Stimulated activated CD4-positive, alpha-beta T cell treated with anti-CD3 and anti-CD28 coated beads, Interleukin-15, amount 100 ng/mL, for 1 hour (primary cell): ENCODE measurements around the gene RPAP2.
"Not testable (repeated sequence)": the region's sequence is repeated elsewhere in the genome, so short reads cannot be mapped to it uniquely, and the experiment has no call there.

Experiments
- DNase-seq, 2 donors: peaks; one replicate each; pipeline ENCODE4 v3.0.0-alpha.2; 2020; ENCODE audit warnings: low read depth in 1 of 2, low spot score in 1 of 2

The RPAP2 gene

DNA sequence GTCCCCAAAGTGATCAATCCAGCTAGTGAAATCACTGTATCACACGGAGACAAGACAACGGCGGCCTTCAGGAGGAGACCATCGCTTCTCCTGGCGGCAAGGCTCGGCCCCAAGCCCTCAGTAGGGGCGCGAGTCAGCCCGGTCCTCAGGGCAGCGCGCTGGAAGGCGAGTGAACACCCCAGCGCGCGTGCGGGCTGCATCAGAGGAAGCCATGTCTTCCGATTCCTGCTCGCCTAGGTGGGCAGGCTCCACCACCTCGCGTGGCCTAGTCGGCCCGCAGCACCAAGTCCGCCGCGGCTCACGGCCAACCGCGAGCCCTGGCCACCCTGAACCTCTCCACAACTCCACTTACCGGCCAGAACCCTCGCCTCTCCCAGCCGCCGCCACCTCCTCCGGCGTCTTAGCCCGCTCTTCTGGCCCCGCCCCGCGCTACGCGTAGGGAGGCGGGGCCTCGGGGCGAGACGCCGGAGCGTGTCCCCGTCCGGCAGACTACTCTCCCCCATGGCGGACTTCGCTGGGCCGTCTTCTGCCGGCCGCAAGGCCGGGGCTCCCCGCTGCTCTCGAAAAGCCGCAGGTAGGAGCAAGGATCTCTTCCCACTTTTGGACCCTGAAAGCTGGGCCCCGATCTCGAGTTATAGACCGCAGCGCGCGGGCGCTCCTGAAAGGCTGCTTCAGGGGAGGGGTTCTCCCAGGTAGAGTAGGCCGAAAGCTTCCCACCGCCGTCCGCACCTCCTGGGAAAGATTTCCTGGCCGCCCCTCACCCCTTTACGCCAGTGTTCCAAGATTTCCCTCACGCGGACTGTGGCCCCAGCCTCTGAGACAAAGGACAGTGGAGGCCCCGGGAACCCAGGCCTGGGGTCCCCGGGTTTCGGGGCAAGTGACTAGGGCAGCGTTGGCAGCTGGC lies at the start of gene RPAP2, which contains the start of gene GLMN:
Gene RPAP2 (plus strand): TSS at position 487 of the 904 bp plus-strand sequence. CDS start 15 bp downstream, at position 502.
Gene GLMN (minus strand): TSS at position 415 of the 904 bp plus-strand sequence. CDS start 988 bp downstream, outside the sequence.
- DNase-seq, result peak; percentile 48 to 67

DNA sequence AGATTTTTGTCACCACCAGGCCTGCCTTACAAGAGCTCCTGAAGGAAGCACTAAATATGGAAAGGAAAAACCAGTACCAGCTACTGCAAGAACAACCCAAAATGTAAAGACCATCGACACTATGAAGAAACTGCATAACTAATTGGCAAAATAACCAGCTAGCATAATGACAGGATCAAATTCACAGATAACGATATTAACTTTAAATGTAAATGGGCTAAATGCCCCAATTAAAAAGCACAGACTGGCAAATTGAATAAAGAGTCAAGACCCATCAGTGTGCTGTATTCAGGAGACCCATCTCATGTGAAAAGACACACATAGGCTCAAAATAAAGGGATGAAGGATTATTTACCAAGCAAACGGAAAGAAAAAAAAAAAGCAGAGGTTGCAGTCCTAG lies 44.1 kb upstream of the RPAP2 start:
- not testable (repeated sequence) for DNase-seq

DNA sequence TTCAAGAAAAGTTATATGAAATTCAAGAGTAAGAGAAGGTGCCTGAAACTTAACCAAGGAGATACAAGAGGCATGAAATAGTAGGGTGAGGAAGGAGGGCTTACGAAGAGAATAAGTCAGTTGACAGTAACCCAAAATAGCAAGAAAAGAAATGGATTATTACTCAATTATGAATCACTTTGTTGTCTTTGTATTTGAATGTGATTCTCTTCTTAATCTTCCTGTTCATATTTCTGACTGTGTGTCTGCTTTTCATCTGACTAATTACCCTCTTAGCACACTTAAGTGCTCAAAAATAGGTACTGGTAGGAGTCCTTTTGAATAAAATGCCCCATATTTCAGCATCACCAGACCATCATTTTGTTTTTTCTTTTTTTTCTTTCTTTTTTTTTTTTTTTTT lies 39.5 kb upstream of the RPAP2 start:
- no peak for DNase-seq

DNA sequence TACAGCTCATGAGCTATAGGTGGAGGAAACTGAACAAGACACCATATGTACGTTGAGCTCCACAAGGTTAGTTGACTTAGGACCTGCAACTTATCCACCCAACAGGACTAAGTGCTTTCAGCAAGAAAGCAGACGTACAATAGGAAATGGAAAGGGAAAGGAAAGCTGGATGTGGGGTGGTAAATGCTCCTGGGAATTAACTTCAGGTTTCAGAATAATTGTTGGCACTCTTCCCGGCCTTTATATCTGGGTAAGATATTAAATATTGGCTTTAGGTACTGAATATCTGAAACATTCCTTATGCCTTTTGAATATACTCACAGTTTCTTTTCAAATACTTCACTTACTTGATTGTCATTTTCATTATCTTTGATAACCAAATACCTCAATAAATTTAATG lies 36.3 kb upstream of the RPAP2 start:
- no peak for DNase-seq

DNA sequence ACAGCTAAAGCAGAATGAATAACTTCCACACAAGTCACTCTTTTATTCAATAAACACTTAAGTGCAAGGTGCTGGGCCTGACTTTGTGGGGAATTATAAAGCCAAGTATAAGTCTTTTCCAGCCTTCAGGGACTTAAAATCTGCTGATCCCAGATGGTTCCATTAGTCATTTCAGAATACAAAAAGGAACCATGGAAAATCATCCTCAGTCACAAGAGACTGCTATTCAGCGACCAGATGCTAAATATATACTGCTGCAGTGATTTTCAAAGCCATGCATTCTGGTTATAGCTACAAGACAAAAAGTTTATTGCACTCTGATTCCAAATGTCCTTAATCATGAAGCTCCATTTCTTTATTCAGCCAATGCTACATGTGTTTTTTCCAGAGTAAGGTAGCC lies 25.8 kb upstream of the RPAP2 start:
- no peak for DNase-seq

DNA sequence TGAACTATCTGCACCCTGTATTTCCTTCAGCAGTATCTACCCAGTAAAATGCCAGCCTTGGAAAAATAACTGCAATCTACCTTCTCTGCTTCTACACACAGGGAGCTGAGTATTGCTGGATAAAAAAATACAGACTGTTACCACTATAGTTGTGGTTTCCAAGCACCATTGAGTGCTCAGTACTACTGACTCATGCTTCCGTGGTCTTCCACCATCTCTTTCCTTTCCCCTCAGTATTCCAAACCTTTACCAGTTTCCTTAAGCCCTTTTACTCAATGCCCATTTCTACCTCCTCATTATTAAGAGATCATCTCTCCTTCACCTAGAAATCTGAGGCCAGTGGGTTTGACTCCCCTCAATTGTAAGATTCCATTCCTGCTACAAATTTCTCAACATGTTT lies 23.9 kb upstream of the RPAP2 start:
- no peak for DNase-seq

DNA sequence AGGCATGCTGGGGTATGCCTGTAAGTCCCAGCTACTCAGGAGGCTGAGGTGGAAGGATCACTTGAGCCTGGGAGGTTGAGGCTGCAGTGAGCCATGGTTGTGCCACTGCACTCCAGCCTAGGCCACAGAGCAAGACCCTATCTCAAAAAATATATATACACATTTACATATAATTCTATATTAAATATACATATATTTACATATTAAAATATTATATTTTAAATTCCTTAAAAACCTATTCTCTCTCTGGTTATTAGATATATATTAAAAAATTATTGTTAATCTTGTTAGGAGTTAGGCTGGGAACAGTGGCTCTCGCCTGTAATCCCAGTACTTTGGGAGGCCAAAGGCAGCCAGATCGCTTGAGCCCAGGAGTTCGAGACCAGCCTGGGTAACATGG lies 22.8 kb upstream of the RPAP2 start:
- no peak for DNase-seq

DNA sequence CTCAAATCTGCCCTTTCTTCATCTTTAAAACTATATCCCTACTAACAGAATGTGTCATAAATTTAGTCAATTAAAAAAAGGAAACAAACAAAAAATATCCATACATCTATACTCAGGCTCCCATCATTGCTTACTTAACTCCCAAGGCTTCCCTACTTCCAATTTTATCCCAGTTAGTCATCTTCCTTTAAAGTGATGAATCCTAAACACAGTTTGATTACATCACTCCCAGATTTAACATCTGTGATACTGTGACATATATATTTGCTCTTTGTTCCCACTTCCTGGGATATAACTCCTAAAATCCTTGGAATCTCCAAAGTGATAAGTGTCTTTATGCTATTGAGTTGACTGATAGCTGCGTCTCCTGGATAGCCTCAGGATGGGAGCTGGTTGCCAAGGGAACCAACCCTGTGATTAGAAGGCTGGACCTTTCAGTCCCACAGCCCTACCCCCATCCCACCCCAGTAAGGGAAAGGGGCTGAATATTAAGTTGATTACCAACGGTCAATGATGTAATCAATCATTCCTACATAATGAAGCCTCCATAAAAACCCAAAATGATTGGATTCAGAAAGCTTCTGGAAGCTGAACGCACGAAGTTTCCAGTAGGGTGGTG lies 21.6 kb upstream of the RPAP2 start:
- DNase-seq, result no peak

DNA sequence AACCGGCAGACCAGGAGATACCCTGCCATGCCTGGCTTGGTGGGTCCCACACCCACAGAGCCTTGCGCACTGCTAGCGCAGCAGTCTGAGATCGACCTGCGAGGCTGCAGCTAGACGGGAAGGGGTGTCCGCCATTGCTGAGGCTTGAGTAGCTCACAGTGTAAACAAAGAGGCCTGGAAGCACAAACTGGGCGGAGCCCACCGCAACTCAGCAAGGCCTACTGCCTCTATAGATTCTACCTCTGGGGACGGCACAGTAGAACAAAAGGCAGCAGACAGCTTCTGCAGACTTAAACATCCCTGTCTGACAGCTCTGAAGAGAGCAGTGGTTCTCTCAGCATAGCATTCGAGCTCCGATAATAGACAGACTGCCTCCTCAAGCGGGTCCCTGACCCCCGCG lies 19.1 kb upstream of the RPAP2 start:
- not testable (repeated sequence) for DNase-seq

DNA sequence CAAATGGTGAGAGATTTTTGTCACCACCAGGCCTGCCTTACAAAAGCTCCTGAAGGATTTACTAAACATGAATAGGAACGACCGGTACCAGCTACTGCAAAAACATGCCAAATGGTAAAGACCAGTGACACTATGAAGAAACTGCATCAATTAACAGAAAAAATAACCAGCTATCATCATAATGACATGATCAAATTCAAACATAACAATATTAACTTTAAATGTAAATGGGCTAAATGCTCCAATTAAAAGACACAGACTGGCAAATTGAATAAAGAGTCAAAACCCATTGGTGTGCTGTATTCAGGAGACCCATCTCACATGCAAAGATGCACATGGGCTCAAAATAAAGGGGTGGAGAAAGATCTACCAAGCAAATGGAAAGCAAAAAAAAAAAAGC lies 17.4 kb upstream of the RPAP2 start:
- DNase-seq, result not testable (repeated sequence)

DNA sequence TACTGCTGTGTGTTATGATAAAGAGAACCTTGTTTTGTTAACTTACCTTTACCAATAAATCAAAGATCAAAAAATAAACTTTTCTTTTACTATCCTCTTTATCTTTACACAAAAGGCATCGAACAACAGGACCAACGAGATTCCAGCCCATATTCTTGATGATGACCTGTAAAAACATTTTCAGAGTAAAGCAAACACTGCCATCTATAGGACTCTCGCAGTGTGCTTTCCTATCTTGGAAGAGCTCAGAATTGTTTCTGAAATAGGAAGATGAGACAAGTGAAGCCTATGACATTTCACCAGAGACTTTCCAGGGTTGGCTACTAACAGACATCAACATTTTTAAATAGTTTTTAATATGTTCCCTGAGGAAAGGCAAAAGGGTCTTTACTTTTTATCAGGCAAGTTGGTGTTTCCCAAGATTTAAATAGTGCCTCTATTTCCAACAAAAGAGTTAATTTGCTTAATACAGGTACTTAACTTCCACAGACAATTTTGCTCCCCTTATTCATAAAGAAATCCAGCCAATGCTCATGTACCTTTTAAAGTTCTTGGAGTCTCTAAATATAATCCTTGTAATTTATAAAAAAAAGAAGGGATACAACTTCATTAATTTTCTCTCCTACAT lies 7.4 kb upstream of the RPAP2 start:
- no peak for DNase-seq

DNA sequence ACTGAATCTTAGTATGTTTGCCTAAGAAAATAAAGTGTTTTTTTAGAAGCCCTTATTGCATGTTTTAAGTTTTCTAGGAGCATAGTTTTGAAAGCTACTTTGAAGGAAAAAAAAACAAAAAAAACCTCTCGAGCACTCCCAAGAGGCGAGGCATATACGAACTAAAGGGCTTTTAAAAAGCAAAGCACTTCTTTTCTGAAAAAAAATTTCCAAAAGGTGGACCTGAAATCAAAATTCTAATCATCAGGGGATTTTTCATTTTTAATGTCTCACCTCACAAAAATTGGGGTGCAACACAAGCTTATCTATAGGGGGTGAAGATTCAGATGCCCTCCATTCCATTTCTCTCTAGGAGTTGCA lies 666 bp upstream of the RPAP2 start:
- no peak for DNase-seq

DNA sequence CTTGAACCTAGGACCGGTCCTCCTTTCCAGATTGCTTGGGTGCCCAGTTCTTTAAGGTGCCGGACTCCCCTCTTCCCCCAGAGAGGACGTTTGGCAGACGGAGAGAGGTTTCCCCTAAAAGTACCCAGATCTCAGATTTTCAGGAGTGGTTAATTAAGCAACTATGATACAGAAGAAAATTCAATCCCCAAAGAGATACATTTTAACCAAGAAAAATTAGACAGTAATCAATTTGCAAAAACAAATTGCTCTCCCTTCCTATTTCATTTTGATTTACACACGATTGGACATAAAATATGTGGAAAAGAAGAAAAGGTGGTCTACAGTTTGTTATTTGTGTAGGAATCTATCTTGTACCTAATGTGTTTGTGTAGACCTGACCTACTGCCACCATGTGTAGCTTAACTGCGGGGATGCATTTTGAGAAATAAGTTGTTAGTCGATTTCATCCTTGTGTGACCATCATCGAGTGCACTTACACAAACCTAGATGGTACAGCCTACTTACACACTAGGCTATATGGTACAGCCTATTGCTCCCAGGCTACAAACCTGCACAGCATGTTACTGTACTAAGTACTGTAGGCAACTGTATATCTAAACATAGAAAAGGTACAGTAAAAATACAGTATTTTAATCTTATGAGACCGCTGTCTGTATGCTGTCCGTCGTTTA lies 755 bp downstream of the RPAP2 start:
- DNase-seq, result no peak

DNA sequence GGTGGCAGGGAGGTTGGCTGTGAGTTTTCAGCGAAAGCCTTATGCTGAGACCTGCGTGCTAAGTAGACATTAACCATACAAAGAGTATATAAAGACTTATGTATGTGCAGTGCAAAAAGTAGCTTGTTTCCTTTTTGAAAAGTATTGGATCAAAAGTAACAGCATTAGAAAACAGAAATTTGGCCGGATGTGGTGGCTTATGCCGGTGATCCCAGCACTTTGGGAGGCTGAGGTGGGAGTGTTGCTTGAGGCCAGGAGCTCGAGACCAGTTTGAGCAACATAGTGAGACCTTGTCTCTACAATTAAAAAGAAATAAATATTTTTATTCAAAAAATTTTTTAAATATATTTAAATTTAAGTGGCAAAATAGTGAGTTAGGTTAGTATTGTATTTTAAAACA lies 2.2 kb downstream of the RPAP2 start:
- DNase-seq, result no peak

DNA sequence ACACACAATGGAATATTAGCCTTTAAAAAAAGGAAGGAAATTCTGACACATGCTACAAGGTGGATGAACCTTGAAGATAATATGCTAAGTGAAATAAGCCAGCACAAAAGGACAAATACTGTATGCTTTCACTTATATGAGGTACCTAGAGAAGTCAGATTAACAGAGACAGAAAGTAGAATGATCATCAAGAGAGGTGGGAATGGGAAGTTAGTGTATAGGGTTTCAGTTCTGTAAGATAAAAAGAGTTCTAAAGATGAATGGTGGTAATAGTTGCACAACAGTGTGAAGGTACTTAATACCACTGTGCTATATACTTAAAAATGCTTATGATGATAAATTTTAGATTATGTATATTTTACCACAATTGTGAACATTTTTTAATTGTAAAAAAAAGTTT lies 7.2 kb downstream of the RPAP2 start:
- DNase-seq, result no peak

DNA sequence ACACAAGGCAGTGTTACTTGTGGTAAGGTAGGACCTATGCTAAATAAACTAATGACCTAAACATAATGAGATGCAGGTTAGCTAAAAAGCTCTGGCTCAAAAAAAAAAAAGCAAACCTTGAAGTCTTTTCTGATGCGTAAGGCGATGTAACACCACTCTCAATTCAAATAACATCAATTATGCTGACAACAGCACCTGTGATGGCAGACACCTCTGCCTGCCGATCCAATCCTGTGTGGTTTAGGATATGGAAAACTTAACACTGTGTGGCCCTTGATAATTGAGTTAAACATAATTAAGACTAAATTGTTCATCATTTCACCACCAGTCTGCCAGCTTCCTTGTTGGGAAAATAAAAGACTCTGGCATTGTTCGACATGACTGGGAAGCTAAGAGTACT lies 9.1 kb downstream of the RPAP2 start:
- DNase-seq, result no peak

DNA sequence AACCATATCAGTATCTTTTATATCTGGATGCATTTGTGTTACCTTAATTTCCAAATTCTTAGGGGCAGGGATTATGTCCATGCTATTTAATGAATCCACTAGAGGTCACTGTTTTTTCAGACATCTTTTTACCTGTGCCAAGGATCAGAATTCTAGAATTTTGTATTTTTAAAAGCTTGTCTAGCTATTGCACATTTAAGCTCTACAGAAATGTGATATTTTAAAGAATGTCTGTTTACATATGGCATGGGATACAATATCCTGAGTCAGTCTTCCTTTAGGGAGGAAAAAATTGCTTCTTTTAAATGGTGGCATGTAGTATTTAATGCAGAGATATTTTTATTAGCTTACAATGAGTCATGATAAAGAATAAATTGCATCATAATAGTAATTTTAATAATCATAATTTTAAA lies 11.3 kb downstream of the RPAP2 start:
- no peak for DNase-seq

DNA sequence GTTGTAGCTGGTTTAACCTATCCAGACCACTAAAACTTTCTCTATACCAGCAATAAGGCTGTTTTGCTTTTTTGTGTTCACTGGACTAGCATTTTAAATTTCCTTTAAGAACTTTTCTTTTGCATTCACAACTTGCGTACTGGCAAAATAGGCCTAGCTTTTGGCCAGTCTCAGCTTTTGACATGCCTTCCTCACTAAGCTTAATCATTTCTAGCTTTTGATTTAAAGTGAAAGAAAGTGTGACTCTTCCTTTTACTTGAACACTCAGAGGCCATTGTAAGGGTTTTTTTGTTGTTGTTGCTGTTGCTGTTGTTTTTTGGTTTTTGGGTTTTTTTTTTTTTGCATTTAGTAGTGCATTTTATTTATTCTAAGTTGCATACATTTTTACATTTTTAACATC lies 15.2 kb downstream of the RPAP2 start:
- DNase-seq, result no peak

DNA sequence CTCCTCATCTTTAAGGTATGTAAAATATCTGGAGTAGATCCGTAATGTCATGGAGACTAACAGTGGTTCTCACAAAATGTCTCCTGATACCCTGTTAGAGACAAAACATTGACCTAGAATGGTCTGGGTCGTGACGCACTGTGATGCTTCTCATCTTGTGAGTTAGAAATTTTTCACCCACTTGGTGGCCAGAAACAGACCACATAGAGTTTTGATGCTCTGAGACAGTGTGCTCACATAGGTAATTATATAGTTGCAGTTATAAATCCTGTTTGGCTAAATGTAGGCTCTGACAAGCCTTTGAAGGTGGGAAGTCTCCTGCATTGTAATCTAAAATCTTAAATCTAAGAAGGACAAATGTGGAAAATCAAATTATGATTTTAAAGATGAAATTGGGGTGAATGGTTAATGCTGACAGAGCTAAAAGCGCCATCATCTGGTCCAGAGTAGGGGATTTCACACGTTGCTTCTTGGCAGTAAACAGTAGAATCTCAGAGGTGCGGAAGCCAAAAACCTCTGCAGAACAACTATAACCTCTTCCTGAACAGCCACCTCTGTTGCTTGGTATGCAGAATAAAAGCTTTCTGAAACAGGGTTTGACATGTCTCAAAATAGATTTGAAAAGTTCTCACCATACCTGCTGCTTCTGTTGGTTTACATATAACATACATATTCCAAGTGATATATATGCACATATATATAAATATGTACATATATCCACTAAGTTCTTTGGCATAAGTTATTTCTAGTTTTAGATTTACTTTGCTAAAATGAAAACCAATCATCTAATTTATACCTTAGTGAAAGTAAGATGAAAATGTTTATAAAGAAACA lies 17.1 kb downstream of the RPAP2 start:
- DNase-seq, result no peak

DNA sequence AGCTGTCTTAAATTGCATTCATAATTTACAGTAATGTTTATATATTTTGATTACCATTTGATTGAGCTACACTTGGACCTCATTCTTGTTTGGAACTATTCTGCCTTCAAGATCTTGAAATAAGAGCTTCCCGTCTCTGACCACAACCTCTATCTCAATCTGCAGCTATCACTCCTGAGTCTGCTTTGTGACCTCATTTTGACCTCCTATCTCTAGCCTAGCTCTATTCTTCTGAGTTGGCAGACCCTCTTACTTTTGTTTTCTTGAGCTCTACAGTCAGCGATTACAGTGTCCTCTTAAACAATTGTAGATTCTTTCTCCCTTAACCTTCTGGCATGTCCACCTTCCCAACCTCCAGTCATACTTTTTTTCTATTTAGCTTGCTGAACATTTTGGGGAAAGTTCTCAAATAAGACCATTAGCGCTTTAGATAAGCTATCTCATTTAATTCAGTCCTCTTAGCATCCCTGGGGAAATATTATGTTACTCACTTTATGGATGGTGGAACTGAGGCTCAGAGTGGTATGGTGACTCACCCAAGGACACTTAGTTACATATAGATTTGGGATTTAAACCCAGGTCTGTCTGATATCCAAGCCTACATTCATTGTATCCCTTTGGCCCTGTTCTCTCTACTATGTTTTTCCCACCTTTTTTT lies 19.1 kb downstream of the RPAP2 start:
- no peak for DNase-seq
